PC-3 (cell line): ENCODE data around the gene HCAR2.
"Not testable (repeated sequence)": the region's sequence is repeated elsewhere in the genome, so short reads cannot be mapped to it uniquely, and the experiment has no call there.

Experiments
- CTCF ChIP-seq: fragments of 300-600 bp; sonication (generic); conservative IDR thresholded peaks from 2 replicates; pipeline ENCODE4 v1.5.1; 2017; ENCODE audit warnings: antibody characterized with exemption, low read depth, mild to moderate bottlenecking, low read length
- EZH2 ChIP-seq: fragments of 300-600 bp; sonication (generic); IDR thresholded peaks from one replicate; pipeline ENCODE4 v1.6.1; 2017; ENCODE audit warnings: antibody characterized with exemption, mild to moderate bottlenecking, low read length; ENCODE audit not compliant: unreplicated experiment
- EZH2phosphoT487 ChIP-seq: fragments of 300-600 bp; sonication (generic); IDR thresholded peaks from 2 replicates; pipeline ENCODE4 v1.6.1; 2018; ENCODE audit warnings: mild to moderate bottlenecking, antibody characterized with exemption, low read length, borderline replicate concordance

- not testable (repeated sequence) for TF ChIP-seq EZH2, CTCF, EZH2phosphoT487
These were observed 49.9 kb downstream of the HCAR2 start for GRCh38 chr12:122653291-122653690.
